G401.6 (cell line): ENCODE data around the gene SYT17.

ENCODE experiments used
- FAIRE-seq: peaks from 2 replicates; lab custom pipeline; 2012; peaks lifted over from hg19 to GRCh38; lab: Jason Lieb, UNC

SYT17 gene

DNA sequence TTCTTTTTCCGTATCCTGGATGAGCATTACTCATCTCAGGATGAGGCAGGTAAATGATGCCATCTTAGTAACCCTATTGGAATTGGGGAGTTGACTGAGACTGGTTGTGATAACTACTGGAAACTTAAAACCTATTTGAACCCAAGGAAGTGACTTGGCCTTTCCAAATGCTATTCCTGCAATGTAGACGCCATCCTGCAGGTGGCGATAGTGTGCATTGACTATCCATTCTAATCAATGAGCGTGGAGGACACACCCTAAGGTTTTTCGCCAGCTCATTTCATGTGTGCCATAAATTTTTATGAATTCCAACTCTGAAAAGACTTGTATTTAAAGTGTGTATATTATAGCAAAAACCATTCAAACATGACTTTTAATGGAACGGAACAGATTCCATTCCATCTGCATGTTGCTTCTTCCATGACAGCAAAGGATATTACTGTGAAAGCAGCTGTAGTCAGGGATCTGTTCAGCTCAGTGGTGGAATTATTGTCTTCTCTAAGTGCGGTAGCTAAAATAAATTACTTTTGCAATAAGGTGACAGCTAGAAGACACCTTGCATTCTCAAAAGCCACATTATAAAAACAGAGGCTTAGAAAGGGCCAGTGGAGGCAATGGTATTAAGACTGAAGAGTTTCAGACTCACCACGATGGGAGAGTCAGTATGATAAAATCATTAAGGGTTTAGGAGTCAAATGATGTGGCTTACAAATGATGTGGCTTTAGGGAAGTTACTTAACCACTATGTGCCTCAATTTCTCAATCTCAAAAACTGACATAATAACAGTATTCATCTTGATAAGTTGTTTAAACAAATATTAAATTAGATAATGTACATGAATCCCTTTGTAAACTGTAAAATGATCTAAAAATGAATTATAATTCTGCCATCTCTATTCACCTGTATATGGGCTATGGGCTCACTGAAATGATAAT is 55.5 kb downstream of the SYT17 start:
- FAIRE-seq, result no peak

- no peak for FAIRE-seq
Measured at GRCh38 chr16:19225651-19226050, 57.6 kb downstream of the SYT17 start.

DNA sequence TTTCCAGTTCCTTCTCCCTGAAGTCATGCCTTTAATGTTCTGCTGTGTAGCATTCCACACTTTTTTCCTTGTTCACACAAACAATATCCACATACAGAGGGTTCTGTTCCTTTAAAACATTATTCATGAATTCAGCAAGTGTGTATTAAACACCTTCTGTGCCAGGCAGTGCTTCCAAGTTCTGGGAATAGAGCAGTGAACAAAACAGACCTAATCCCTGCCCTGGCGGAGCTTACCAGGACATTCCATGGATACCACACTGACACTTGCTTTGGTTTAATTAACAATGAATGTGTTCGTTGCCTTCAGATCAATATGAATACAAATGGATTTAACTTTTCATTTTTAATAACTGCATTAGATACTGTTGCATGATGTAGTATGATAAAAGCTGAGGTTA is 59.6 kb downstream of the SYT17 start:
- FAIRE-seq, result no peak

DNA sequence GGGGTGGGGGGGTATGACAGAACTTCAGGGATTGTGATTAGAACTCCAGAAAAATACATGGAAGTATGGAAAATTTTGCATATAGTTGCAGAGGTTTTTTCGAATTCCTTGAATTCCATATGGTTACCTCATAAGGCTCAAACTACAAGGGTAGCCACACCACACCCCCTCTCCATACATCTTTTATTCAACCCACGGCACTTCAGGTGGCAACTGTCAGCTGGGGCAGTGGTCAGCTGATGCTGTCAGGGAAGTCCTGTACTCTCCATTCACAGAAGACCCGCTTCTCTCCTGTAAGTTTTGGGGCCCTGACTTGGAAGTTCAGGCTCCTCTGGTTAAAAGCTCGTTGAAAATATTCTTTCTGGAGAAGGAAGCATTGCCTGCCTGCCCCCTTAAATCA is 60.0 kb downstream of the SYT17 start:
- FAIRE-seq, result no peak

GRCh38 chr16:19228575-19228974 is 60.5 kb downstream of the SYT17 start:
- FAIRE-seq, result no peak

DNA sequence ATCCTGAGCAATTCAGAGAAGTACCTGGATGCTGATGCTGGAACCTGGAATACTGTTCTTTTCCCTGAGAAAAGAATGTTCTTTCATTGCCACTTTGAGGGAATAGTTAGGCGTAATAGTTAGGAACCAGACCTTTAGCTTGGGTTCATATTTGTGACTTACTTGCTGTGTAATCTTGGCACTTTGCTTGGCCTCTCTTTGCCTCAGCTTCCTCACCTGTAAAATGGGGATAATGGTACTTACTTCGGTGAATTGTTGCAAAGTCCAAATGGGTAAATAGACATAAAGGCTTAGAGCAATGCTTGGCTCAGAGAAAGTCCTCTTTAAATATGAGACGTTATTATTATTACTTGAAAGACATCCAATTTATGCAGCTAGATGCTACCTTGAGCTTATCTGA is 62.5 kb downstream of the SYT17 start:
- no peak for FAIRE-seq

DNA sequence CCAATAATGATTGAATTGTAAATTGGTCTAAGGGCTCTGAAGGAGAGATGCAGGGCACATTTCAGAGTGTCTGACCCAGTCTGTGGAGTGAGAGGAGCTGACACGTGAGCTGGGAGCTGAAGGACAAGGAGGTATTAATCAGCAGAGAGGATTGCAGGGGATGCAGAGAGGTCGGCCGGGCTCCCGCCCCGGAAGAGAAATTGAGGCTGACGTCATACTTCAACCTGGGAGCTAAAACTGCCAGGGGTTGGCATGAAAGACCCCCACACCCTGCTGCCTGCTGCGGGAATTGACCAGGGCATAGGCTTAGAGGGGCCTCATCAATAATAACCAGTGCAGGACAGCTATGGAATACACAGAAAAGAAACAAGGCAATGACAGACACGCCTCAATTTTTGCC is 63.8 kb downstream of the SYT17 start:
- no peak for FAIRE-seq

DNA sequence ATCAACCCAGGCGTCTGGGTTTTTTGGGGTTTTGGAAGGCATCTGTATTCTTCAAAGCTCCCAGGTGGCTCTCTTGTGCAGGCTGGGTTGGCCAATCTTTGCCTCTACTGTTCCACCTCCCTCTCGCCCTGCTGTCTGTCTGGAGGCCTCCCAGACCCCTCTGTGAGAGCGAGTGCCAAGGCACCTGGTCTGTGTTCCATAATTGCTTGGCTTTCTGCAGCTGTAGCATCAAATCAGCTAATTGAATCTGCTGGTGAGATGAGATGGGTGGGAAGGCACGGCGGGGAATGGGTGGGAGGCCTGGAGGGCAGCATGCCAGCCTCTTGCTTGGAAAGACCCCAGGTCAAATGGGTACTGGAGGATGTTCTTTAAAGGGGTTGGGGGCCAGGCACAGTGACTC is 64.9 kb downstream of the SYT17 start:
- FAIRE-seq, result no peak

- no peak for FAIRE-seq
Measured at GRCh38 chr16:19235478-19235877, 67.4 kb downstream of the SYT17 start.

GRCh38 chr16:19235886-19236285 is 67.8 kb downstream of the SYT17 start:
- FAIRE-seq, result no peak

DNA sequence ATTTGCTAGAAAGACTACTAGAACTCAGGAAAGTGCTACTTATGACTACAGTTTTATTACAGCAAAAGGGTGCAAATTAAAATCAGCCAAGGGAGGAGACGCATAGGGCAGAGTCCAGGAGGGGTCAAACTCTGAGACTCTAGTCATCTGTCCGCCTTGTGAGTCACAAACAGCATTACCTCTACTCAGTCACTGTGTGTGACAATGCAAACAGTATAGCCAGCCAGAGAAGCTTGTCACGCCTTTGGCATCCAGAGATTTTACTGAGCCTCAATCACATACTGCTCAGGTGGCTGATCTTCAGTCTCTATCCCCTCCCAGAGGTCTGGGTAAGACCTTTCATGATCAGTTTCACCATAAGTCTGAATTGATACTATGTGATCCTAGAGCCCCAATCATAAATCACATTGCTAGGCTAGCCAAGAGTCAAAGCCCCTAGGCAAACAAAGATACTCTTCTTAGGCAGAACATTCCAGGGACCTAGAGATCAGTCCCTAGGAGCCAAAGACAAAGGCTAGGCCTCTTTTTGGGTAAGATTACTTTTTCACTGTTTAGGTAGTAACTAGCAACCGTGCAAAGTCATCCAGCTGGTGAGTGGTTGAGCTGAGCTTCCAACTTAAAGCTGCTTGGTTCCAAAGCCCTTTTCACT is 68.6 kb downstream of the SYT17 start:
- FAIRE-seq, result no peak

- FAIRE-seq, result no peak
Measured at GRCh38 chr16:19238406-19238805, 70.4 kb downstream of the SYT17 start.

- FAIRE-seq, result no peak
Measured at GRCh38 chr16:19239511-19240155, 71.6 kb downstream of the SYT17 start.

DNA sequence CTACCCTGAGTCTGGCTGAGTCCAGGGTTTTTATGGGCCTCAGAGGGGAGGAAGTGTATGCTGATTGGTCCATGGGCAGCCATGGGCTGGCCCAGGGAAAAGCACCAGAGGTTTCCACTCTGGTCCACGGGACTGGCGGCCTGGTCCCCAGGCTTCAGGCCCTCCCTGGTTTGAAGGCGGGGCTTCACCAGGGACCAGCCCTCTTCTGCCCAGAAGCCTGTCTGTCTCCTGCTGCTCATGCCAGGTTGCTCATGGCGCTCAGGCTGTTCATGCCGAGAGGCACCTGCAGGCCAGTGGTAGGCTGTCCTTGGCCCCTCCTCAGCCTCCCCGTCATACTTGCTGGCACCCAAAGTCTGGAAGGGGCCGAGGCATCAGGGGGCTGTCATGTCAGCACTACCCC is 72.5 kb downstream of the SYT17 start:
- no peak for FAIRE-seq

- FAIRE-seq, result no peak
Measured at GRCh38 chr16:19241512-19241911, 73.5 kb downstream of the SYT17 start.

GRCh38 chr16:19242186-19242585 is 74.1 kb downstream of the SYT17 start:
- FAIRE-seq, result no peak

DNA sequence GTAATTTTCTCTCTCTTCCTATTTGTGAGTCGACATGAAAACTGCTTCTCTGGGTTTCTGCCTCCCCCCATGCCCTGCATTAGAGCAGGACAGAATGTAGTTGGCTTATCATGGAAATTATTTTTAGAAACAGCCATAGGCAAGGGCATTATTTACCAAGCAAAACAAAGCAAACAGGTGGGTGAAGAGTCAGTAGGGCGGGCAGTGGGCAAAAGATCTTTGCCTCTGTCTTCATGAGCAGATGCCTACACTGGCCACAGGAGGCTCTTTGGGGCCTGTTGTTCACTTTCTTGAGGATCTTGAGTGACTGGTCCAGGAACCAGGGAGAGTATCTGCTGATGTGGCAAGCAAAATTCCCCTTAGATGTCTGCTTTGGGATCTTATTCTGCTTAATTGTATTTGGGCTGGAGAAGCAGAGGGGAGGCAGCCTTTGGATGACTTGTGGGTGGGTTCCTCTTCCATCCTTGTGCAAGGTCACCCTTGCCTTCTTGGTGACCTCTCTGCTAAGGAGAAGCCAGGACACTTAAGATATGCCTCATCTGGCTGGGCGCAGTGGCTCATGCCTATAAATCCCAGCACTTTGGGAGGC is 75.0 kb downstream of the SYT17 start:
- FAIRE-seq, result no peak

DNA sequence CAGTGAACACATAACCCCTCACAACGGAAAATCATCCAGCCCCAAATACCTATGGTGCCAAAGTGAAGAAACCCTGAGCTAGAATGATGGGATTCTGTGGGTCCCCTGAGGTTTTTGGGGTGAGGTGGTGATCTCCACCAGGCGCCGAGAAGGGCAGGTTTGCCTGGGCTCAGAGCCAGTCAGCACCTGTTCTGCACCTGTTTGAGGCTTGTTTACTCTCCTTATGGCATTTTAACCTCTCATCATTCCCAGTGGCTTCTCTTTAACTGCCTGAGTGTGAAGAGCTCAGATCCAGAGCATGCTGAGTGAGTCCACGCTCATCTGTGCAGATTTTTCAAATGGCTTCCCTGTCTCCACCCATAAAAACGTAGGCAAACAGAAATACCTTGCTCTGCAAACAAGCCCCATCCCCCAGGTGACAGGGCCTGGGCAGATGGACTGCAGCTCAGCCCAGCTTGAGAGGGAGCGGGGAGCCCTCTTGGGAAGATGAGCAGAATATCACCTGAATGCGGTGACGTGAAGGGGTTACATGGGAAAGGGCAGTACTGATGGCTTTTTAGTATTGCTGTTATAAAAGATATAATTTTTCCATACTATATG is 77.4 kb downstream of the SYT17 start:
- no peak for FAIRE-seq

- no peak for FAIRE-seq
Measured at GRCh38 chr16:19252904-19253303, 84.9 kb downstream of the SYT17 start.

- no peak for FAIRE-seq
Measured at GRCh38 chr16:19254611-19255010, 86.6 kb downstream of the SYT17 start.

GRCh38 chr16:19264123-19264673 is 96.2 kb downstream of the SYT17 start:
- FAIRE-seq, result no peak

DNA sequence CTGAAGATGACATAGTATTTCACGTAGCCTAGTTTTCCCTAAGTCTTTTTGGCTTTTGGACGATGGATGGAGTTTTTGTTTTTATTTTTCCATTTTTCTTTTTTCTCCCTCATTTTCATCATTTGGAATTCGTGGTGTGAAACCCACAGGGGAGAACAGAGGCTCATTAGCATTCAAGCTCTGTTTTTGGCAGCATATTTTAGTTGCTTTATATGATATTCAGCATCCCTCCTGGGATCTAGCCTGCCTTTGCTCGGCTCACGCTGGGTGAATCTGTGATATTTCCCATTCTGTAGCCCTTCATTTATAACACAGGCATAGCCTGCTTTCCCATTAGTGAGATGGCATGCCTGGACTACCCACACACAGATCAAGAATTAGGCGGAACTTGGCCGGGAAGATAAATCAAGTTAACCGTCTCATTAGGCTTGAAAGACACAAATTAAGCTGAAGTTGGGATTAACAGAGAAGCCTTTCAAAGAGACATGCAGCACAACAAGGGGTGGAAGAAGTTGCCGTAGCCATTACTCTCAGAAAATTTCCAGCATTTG is 97.4 kb downstream of the SYT17 start:
- no peak for FAIRE-seq
